A549 (cell line): Measurements from ENCODE around the gene DPEP3. TPM values are rescaled to one million over a fixed set of nuclear protein-coding genes. Genes with fewer than 3 reads are reported as not detected.

Experiments used
- ATAC-seq, 2 experiments: fragments of 200-7000 bp in 1 of 2; fragments of >200 bp in 1 of 2; cut with Nextera tagmentation in 1 of 2; cut with Tn5 transposase in 1 of 2; 3 replicates each; pipeline versions ENCODE4 v1.8.0 to v1.9.1; 2018 to 2020; ENCODE audit warnings: mild to moderate bottlenecking in 1 of 2, moderate library complexity in 1 of 2
- CTCF ChIA-PET: fragments of 300-600 bp; sonication (Branson Sonifier 250); formaldehyde crosslinking; extraction: SDS; loops from one replicate; lab custom pipeline; 2021; ENCODE audit warnings: antibody characterized with exemption, inconsistent platforms; lab: Yijun Ruan, JAX
- POLR2A ChIA-PET: fragments of 350-600 bp; formaldehyde crosslinking; extraction: SDS; loops from one replicate; lab custom pipeline; 2021; ENCODE audit warnings: antibody characterized with exemption, inconsistent platforms; lab: Yijun Ruan, JAX
- DNase-seq, 2 experiments: peaks; one replicate each; pipeline versions ENCODE4 v3.0.0 to v3.0.0-alpha.2; 2011 to 2016; ENCODE audit warnings: low read depth in 1 of 2, low spot score in 1 of 2
- FAIRE-seq: peaks from 2 replicates; lab custom pipeline; 2011; peaks lifted over from hg19 to GRCh38; lab: Jason Lieb, UNC
- H3K27ac ChIP-seq, 2 experiments: fragments of >200 bp; sonication (Bioruptor Twin); formaldehyde crosslinking; 3 replicates each; pipeline ENCODE4 v1.5.1; 2016 to 2017
- H3K4me1 ChIP-seq: fragments of >200 bp; sonication (Bioruptor Twin); formaldehyde crosslinking; 3 replicates; pipeline ENCODE4 v1.6.1; 2016
- H3K4me2 ChIP-seq: fragments of >200 bp; sonication (Bioruptor Twin); formaldehyde crosslinking; 3 replicates; pipeline ENCODE4 v1.6.1; 2016
- H3K4me3 ChIP-seq: fragments of >200 bp; sonication (Bioruptor Twin); formaldehyde crosslinking; 3 replicates; pipeline ENCODE4 v1.5.1; 2016
- H3K9me3 ChIP-seq: fragments of >200 bp; sonication (Bioruptor Twin); formaldehyde crosslinking; 3 replicates; pipeline ENCODE4 v1.6.1; 2016
- EHF ChIP-seq: fragments of 250-450 bp; sonication (Bioruptor Pico); IDR thresholded peaks from 2 replicates; pipeline ENCODE4 v1.5.0; 2020; ENCODE audit warnings: mild to moderate bottlenecking
- FOSB ChIP-seq: fragments of 250-450 bp; sonication (Bioruptor Pico); IDR thresholded peaks from 2 replicates; pipeline ENCODE4 v1.5.0; 2020; ENCODE audit warnings: mild to moderate bottlenecking, moderate library complexity
- FOSL2 ChIP-seq, 2 experiments: fragments of 450-650 bp in 1 of 2; fragments of >200 bp in 1 of 2; sonication (Bioruptor Twin) in 1 of 2; formaldehyde crosslinking; IDR thresholded peaks; 2 replicates each; pipeline versions ENCODE4 v1.5.0 to v1.6.1; 2016 to 2020; ENCODE audit warnings: mild to moderate bottlenecking in 1 of 2, moderate library complexity in 1 of 2
- FOXS1 ChIP-seq: fragments of 250-450 bp; sonication (Bioruptor Pico); IDR thresholded peaks from 2 replicates; pipeline ENCODE4 v1.5.0; 2020; ENCODE audit warnings: mild to moderate bottlenecking, moderate library complexity
- HEYL ChIP-seq: fragments of 250-450 bp; sonication (Bioruptor Pico); IDR thresholded peaks from 2 replicates; pipeline ENCODE4 v1.8.0; 2021; ENCODE audit warnings: mild to moderate bottlenecking, moderate library complexity
- JUNB ChIP-seq: fragments of >200 bp; sonication (Bioruptor Twin); formaldehyde crosslinking; IDR thresholded peaks from 2 replicates; pipeline ENCODE4 v1.6.1; 2016
- KDM1A ChIP-seq: fragments of 200-600 bp; sonication (generic); IDR thresholded peaks from 2 replicates; pipeline ENCODE4 v1.6.1; 2016; ENCODE audit warnings: low read depth, mild to moderate bottlenecking
- KDM5A ChIP-seq: fragments of 200-600 bp; sonication (generic); IDR thresholded peaks from 2 replicates; pipeline ENCODE4 v1.6.1; 2016; ENCODE audit warnings: antibody characterized with exemption, mild to moderate bottlenecking
- MAFK ChIP-seq: fragments of 450-650 bp; IDR thresholded peaks from 2 replicates; pipeline ENCODE4 v1.6.1; 2014; ENCODE audit not compliant: partially characterized antibody
- MAZ ChIP-seq: fragments of 150-350 bp; IDR thresholded peaks from 2 replicates; pipeline ENCODE4 v1.6.1; 2014; ENCODE audit warnings: antibody characterized with exemption, low read depth, low read length, borderline replicate concordance
- POLR2A ChIP-seq: IDR thresholded peaks from 2 replicates; pipeline ENCODE4 v1.6.1; 2012; ENCODE audit warnings: mild to moderate bottlenecking, low read length
- POLR2AphosphoS2 ChIP-seq: conservative IDR thresholded peaks from 2 replicates; pipeline ENCODE4 v1.6.1; 2012; ENCODE audit warnings: low read length, improper control_type of control experiment, inconsistent platforms
- RARB ChIP-seq: fragments of 250-450 bp; sonication (Bioruptor Pico); IDR thresholded peaks from 2 replicates; pipeline ENCODE4 v1.8.0; 2021; ENCODE audit warnings: mild to moderate bottlenecking, moderate library complexity
- RCOR1 ChIP-seq: fragments of 150-350 bp; IDR thresholded peaks from 2 replicates; pipeline ENCODE4 v1.6.1; 2014; ENCODE audit warnings: antibody characterized with exemption, low read length, low read depth
- RFX5 ChIP-seq: fragments of 450-650 bp; IDR thresholded peaks from 2 replicates; pipeline ENCODE4 v1.7.1; 2014; ENCODE audit warnings: antibody characterized with exemption, mild to moderate bottlenecking, moderate library complexity
- TFCP2L1 ChIP-seq: fragments of 250-450 bp; sonication (Bioruptor Pico); IDR thresholded peaks from 2 replicates; pipeline ENCODE4 v1.5.0; 2021; ENCODE audit warnings: mild to moderate bottlenecking
- TP53 ChIP-seq: fragments of 250-450 bp; sonication (Bioruptor Pico); IDR thresholded peaks from 2 replicates; pipeline ENCODE4 v1.5.0; 2021; ENCODE audit warnings: mild to moderate bottlenecking, moderate library complexity
- WGBS: methylation state at CpG from one replicate; pipeline ENCODE4 v1.1.6; 2017; ENCODE audit errors: missing lambda C conversion rate; 5-methylcytosine and 5-hydroxymethylcytosine counted together
- polyA plus RNA-seq, 4 experiments: library from polyadenylated mRNA; depleted of rRNA in 3 of 4; stranded (reverse); fragments of >200 nt; fragmentation: RNase III in 1 of 4; extraction: RNeasy Plus Mini Kit Qiagen cat#74134 plus additional on column Dnase treatment in 1 of 4; gene quantifications; 2 replicates in 3 of 4; 3 replicates in 1 of 4; pipeline ENCODE4 v1.2.3, GENCODE V29; 2011 to 2017
- TF ChIP-seq, protein P1 (sequence below): IDR thresholded peaks from 2 replicates; pipeline ENCODE4 v1.6.1; 2012; ENCODE audit warnings: low read depth, borderline replicate concordance
- TF ChIP-seq, protein P2 (sequence below): fragments of 250-450 bp; sonication (Bioruptor Pico); IDR thresholded peaks from 2 replicates; pipeline ENCODE4 v1.5.0; 2021; ENCODE audit warnings: mild to moderate bottlenecking, moderate library complexity, borderline replicate concordance
- TF ChIP-seq, protein P3 (sequence below): fragments of 250-450 bp; sonication (Bioruptor Pico); IDR thresholded peaks from 2 replicates; pipeline ENCODE4 v1.5.0; 2020; ENCODE audit warnings: low read depth, mild to moderate bottlenecking, moderate library complexity
- TF ChIP-seq, protein P4 (sequence below): IDR thresholded peaks from 2 replicates; pipeline ENCODE4 v1.6.1; 2012
- TF ChIP-seq, protein P5 (sequence below): IDR thresholded peaks from 2 replicates; pipeline ENCODE4 v1.6.1; 2012
- TF ChIP-seq, protein P6 (sequence below): fragments of >200 bp; sonication (Bioruptor Twin); formaldehyde crosslinking; IDR thresholded peaks from 3 replicates; pipeline ENCODE4 v1.5.1; 2016

The DPEP3 gene
- polyA plus RNA-seq, 2 of the 4 experiments (the other 2 are of a cell fraction) = not detected

DNA sequence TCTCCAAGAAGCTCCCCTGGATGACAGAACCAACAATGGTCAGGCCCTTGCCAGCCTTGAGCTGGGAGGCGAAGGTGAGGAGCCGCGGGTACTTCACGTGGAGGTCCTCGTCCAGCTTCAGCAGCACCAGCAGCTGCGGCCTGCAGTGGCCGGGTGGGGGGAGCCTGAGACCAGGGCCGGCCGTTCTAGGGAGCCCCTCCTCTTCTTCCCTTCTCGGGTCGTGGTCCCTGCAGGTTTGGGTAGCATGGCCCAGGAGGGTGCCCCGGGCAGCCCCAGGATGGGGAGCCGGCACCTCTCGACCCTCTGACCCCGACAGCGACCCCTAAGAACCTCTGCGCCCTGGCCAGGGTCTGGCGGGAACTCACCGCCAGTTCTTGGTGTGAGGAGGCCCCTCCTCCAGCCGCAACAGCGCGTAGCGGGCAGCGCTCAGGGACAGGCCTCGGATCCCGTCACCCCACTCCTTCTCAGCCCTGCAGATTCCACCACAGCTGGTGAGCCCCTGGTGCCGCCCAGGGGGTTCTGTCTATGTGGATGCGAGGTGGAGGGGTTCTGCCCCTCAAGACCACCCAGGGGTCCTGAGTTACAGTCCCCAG is 33.2 kb downstream of the DPEP3 start:
- no peaks in the 10 kb centered on the region for H3K9me3 ChIP-seq
- TF ChIP-seq, protein P1, sequence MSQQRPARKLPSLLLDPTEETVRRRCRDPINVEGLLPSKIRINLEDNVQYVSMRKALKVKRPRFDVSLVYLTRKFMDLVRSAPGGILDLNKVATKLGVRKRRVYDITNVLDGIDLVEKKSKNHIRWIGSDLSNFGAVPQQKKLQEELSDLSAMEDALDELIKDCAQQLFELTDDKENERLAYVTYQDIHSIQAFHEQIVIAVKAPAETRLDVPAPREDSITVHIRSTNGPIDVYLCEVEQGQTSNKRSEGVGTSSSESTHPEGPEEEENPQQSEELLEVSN = no peak
- TF ChIP-seq JUNB = no peak
- no peak for TF ChIP-seq RARB (CRISPR knock-in tag)
- POLR2A ChIA-PET = interaction anchor here (1.2 kb wide), 1 partner anchor 10 kb away, joined by 4 read pairs; the partner anchor contains the start of gene PSMB10
- WGBS = 94% methylated on average over 25 of the region's 28 CpGs
- no peak overlapping the region for H3K4me2 ChIP-seq
- CTCF ChIA-PET = interaction anchor here (0.6 to 6.3 kb wide), 4 partner anchors 11 to 284 kb away, joined by 3 to 29 read pairs (median 4); partner anchors contain the start of gene PSMB10
- ATAC-seq = no peak
- no peak overlapping the region for H3K4me3 ChIP-seq
- no peak overlapping the region for H3K27ac ChIP-seq
- no peak for FAIRE-seq
- no peaks in the 10 kb centered on the region for H3K4me1 ChIP-seq
- no peak for DNase-seq

DNA sequence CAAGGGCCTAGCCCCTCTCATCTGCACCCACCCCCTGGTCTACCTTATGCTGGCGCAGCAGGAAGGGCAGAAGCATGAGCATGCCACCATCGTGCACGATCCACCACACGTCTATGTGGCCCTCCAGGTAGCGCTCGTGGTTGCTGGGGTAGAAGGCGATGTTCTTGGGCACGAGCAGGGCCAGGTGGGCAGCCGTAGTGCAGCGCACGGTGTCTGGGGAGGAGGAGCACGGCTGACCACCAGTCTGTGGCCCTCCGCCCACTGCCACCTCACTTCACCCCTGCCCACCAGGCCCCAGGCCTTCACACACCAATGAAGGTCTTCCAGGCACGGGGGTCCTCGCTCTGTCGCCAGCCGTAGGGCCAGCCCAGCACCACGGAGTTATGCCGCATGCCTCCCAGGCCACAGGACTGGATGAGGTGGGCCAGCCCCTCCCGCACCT is 34.1 kb downstream of the DPEP3 start:
- Histone ChIP-seq H3K27ac (no peak overlapping the region), H3K9me3 (no peaks in the 10 kb centered on the region), H3K4me1 (no peaks in the 10 kb centered on the region), H3K4me2 (no peak overlapping the region), H3K4me3 (no peak overlapping the region)
- ChIA-PET POLR2A (interaction anchor here (1.2 kb wide), 1 partner anchor 9 kb away, joined by 4 read pairs; the partner anchor contains the start of gene PSMB10), CTCF (interaction anchor here (1.4 to 6.3 kb wide), 2 partner anchors 10 to 283 kb away, joined by 3 to 29 read pairs; partner anchors contain the start of gene PSMB10)
- DNase-seq (no peak), FAIRE-seq (no peak), ATAC-seq (no peak)
- TF ChIP-seq, protein P2, sequence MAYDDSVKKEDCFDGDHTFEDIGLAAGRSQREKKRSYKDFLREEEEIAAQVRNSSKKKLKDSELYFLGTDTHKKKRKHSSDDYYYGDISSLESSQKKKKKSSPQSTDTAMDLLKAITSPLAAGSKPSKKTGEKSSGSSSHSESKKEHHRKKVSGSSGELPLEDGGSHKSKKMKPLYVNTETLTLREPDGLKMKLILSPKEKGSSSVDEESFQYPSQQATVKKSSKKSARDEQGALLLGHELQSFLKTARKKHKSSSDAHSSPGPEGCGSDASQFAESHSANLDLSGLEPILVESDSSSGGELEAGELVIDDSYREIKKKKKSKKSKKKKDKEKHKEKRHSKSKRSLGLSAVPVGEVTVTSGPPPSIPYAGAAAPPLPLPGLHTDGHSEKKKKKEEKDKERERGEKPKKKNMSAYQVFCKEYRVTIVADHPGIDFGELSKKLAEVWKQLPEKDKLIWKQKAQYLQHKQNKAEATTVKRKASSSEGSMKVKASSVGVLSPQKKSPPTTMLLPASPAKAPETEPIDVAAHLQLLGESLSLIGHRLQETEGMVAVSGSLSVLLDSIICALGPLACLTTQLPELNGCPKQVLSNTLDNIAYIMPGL = no peak
- TF ChIP-seq KDM5A = no peak
- TF ChIP-seq, protein P3, sequence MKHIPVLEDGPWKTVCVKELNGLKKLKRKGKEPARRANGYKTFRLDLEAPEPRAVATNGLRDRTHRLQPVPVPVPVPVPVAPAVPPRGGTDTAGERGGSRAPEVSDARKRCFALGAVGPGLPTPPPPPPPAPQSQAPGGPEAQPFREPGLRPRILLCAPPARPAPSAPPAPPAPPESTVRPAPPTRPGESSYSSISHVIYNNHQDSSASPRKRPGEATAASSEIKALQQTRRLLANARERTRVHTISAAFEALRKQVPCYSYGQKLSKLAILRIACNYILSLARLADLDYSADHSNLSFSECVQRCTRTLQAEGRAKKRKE = no peak
- no peak for TF ChIP-seq FOSB (CRISPR knock-in tag)
- TF ChIP-seq, protein P4, sequence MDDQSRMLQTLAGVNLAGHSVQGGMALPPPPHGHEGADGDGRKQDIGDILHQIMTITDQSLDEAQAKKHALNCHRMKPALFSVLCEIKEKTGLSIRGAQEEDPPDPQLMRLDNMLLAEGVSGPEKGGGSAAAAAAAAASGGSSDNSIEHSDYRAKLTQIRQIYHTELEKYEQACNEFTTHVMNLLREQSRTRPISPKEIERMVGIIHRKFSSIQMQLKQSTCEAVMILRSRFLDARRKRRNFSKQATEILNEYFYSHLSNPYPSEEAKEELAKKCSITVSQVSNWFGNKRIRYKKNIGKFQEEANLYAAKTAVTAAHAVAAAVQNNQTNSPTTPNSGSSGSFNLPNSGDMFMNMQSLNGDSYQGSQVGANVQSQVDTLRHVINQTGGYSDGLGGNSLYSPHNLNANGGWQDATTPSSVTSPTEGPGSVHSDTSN = no peak
- TF ChIP-seq RFX5 = no peak
- TF ChIP-seq TFCP2L1 (CRISPR knock-in tag) = no peak
- no peak for TF ChIP-seq FOXS1
- TF ChIP-seq, protein P5, sequence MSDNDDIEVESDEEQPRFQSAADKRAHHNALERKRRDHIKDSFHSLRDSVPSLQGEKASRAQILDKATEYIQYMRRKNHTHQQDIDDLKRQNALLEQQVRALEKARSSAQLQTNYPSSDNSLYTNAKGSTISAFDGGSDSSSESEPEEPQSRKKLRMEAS = no peak
- no peak for TF ChIP-seq RCOR1
- TF ChIP-seq POLR2AphosphoS2 = no peak
- WGBS = 90% methylated on average over 11 of the region's 20 CpGs

DNA sequence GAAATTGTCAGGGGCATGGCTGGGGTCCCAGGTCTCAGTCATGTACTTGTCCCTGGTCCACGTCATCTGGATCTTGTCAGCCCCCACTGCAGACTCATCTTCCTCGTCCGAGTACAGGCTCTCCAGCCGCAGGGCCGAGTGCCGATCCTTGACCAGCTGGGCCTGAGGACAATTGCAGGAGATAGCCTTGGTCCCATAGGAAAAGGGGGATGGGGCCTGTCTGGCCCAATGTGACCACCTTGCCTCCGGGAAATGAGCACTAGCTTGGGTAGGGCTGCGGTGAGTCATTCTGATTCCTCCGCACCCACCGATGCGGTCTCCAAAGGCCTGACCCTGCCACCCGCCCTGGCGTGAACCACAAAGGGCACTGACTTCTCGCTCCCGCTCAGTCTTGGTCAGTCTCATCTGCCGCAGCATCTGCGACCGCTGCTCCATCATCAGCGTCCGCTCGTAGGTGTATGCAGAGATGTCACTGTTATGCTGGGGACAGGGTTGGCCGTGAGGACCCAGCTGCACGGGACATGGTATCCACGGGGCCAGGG is 34.8 kb downstream of the DPEP3 start:
- ATAC-seq (no peak), DNase-seq (no peak), FAIRE-seq (no peak)
- Histone ChIP-seq H3K4me3 (no peak overlapping the region), H3K4me1 (no peaks in the 10 kb centered on the region), H3K27ac (no peak overlapping the region), H3K9me3 (no peaks in the 10 kb centered on the region), H3K4me2 (no peak overlapping the region)
- ChIA-PET POLR2A (interaction anchor here (1.4 kb wide), 1 partner anchor 10 kb away, joined by 5 read pairs; no protein-coding TSS in a partner anchor), CTCF (interaction anchor here (6.3 kb wide), 1 partner anchor 10 kb away, joined by 29 read pairs; the partner anchor contains the start of gene PSMB10)
- 93% methylated on average over 24 of the region's 24 CpGs for WGBS
- TF ChIP-seq EHF (CRISPR knock-in tag) = no peak
- TF ChIP-seq, protein P1 = no peak
- no peak for TF ChIP-seq TP53
- TF ChIP-seq FOSL2 (IDR thresholded peaks at IDR 0.05) = no peak
- no peak for TF ChIP-seq FOSL2 (CRISPR knock-in tag; IDR thresholded peaks at IDR 0.05)
- no peak for TF ChIP-seq KDM1A
- TF ChIP-seq, protein P6, sequence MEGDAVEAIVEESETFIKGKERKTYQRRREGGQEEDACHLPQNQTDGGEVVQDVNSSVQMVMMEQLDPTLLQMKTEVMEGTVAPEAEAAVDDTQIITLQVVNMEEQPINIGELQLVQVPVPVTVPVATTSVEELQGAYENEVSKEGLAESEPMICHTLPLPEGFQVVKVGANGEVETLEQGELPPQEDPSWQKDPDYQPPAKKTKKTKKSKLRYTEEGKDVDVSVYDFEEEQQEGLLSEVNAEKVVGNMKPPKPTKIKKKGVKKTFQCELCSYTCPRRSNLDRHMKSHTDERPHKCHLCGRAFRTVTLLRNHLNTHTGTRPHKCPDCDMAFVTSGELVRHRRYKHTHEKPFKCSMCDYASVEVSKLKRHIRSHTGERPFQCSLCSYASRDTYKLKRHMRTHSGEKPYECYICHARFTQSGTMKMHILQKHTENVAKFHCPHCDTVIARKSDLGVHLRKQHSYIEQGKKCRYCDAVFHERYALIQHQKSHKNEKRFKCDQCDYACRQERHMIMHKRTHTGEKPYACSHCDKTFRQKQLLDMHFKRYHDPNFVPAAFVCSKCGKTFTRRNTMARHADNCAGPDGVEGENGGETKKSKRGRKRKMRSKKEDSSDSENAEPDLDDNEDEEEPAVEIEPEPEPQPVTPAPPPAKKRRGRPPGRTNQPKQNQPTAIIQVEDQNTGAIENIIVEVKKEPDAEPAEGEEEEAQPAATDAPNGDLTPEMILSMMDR = no peak
- TF ChIP-seq, protein P2 = no peak
- TF ChIP-seq MAZ = no peak
- no peak for TF ChIP-seq POLR2A
- no peak for TF ChIP-seq MAFK
- no peak for TF ChIP-seq HEYL (CRISPR knock-in tag)
- no peak for TF ChIP-seq RARB (CRISPR knock-in tag)
